ENCODE data around the gene PDE7B. TPM values are rescaled to one million over a fixed set of nuclear protein-coding genes. Genes with fewer than 3 reads are reported as not detected.

PDE7B gene
- total and polyA plus RNA-seq, 4 donors, result 0.75 to 5.2 (median 1.3) TPM

DNA sequence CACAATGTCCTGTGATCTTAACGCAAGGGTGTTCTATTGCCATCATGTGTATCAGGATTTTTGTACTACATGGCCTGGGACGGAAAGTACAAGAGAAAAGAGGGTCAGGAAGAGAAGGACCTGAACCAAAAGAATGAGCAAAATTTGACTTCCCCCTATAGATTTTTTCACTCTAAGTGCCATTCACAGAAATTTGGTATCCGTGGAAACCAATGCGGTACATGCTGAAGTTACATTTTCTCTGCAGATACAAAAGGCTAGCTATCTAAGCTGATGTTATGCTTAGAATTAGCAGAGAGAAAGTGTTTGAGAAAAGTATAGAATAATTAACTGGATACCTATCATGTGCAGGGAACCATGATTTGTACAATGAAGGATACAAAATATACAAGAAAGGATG is 12.4 kb upstream of the PDE7B start:
- no peaks in the 10 kb centered on the region for H3K27me3 ChIP-seq (ENCODE audit: control insufficient read depth in 4 of 4, insufficient read depth in 4 of 4, low read length in 3 of 4)
- H3K4me1 ChIP-seq (ENCODE audit: control insufficient read depth in 4 of 4, insufficient read depth in 4 of 4, low read length in 3 of 4), result no peaks in the 10 kb centered on the region
- H3K27ac ChIP-seq (ENCODE audit: low read depth in 1 of 2, low read length in 2 of 2), result no peak overlapping the region
- WGBS, result 94% methylated on average over 4 of the region's 4 CpGs
- TF ChIP-seq FOXA2 (IDR thresholded peaks at IDR 0.05) (no peak), TAF1 (conservative IDR thresholded peaks at IDR 0.05) (no peak), SP1 (IDR thresholded peaks at IDR 0.05) (no peak), RAD21 (IDR thresholded peaks at IDR 0.05) (no peak), RXRA (IDR thresholded peaks at IDR 0.05) (no peak), FOXA1 (IDR thresholded peaks at IDR 0.05) (no peak), HNF4G (IDR thresholded peaks at IDR 0.05) (no peak), JUND (IDR thresholded peaks at IDR 0.05) (no peak), YY1 (IDR thresholded peaks at IDR 0.05) (no peak), EGR1 (IDR thresholded peaks at IDR 0.05; ENCODE audit: low read depth in 2 of 2) (no peak)
- TF ChIP-seq, protein P1, sequence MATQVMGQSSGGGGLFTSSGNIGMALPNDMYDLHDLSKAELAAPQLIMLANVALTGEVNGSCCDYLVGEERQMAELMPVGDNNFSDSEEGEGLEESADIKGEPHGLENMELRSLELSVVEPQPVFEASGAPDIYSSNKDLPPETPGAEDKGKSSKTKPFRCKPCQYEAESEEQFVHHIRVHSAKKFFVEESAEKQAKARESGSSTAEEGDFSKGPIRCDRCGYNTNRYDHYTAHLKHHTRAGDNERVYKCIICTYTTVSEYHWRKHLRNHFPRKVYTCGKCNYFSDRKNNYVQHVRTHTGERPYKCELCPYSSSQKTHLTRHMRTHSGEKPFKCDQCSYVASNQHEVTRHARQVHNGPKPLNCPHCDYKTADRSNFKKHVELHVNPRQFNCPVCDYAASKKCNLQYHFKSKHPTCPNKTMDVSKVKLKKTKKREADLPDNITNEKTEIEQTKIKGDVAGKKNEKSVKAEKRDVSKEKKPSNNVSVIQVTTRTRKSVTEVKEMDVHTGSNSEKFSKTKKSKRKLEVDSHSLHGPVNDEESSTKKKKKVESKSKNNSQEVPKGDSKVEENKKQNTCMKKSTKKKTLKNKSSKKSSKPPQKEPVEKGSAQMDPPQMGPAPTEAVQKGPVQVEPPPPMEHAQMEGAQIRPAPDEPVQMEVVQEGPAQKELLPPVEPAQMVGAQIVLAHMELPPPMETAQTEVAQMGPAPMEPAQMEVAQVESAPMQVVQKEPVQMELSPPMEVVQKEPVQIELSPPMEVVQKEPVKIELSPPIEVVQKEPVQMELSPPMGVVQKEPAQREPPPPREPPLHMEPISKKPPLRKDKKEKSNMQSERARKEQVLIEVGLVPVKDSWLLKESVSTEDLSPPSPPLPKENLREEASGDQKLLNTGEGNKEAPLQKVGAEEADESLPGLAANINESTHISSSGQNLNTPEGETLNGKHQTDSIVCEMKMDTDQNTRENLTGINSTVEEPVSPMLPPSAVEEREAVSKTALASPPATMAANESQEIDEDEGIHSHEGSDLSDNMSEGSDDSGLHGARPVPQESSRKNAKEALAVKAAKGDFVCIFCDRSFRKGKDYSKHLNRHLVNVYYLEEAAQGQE (IDR thresholded peaks at IDR 0.05), result no peak
- TF ChIP-seq, protein P2, sequence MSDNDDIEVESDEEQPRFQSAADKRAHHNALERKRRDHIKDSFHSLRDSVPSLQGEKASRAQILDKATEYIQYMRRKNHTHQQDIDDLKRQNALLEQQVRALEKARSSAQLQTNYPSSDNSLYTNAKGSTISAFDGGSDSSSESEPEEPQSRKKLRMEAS (IDR thresholded peaks at IDR 0.05), result no peak
- TF ChIP-seq, protein P3, sequence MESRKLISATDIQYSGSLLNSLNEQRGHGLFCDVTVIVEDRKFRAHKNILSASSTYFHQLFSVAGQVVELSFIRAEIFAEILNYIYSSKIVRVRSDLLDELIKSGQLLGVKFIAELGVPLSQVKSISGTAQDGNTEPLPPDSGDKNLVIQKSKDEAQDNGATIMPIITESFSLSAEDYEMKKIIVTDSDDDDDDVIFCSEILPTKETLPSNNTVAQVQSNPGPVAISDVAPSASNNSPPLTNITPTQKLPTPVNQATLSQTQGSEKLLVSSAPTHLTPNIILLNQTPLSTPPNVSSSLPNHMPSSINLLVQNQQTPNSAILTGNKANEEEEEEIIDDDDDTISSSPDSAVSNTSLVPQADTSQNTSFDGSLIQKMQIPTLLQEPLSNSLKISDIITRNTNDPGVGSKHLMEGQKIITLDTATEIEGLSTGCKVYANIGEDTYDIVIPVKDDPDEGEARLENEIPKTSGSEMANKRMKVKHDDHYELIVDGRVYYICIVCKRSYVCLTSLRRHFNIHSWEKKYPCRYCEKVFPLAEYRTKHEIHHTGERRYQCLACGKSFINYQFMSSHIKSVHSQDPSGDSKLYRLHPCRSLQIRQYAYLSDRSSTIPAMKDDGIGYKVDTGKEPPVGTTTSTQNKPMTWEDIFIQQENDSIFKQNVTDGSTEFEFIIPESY (IDR thresholded peaks at IDR 0.05), result no peak
- no peak for DNase-seq (ENCODE audit: low spot score)
- H3K9ac ChIP-seq (ENCODE audit: low read depth in 1 of 2, low read length in 2 of 2), result no peak overlapping the region
- no peaks in the 10 kb centered on the region for H3K36me3 ChIP-seq (ENCODE audit: control insufficient read depth in 4 of 4, insufficient read depth in 3 of 4, low read depth in 1 of 4, low read length in 3 of 4)
- H3K4me3 ChIP-seq (ENCODE audit: low read depth in 1 of 3, low read length in 3 of 3), result no peak overlapping the region
- no peaks in the 10 kb centered on the region for H3K9me3 ChIP-seq (ENCODE audit: control insufficient read depth in 4 of 4, low read length in 3 of 4)

DNA sequence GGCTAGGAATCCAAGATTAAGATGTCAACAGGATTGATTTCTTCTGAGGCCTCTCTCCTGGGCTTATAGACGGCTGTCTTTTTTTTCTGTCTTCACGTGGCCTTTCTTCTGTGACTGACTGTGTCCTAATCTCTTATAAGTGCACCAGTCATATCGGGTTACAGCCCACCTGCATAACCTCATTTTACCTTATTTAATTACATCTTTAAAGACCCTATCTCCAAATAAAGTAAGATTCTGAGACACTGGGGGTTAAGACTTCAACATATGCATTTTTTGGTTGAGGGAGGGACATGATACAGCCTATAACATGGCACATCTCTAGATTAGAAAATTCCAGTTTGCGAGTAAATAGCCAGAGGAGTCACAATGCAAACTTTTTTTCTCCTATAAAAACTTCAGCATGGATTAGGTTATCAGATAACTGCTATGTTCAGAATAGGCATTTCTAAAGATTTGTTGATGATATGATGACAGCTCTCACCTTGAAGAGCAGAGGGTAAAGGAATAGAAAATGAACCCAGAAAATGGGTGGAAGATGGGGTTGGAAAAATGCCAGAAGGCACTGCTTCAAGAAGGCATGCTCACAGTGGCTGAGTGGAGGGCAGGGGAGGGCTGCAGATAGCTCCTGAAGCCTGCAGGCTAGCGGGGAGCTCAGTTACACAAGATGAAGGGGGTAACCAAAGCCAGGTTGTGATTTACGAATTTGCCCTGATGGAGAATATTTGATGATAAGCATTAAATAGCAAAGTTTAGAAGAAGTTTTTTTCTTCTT is 8.7 kb upstream of the PDE7B start:
- H3K9me3 ChIP-seq (ENCODE audit: control insufficient read depth in 4 of 4, low read length in 3 of 4), result no peaks in the 10 kb centered on the region
- no peak overlapping the region for H3K27ac ChIP-seq (ENCODE audit: low read depth in 1 of 2, low read length in 2 of 2)
- WGBS, result 93% methylated on average over 6 of the region's 6 CpGs
- no peak overlapping the region for H3K4me3 ChIP-seq (ENCODE audit: low read depth in 1 of 3, low read length in 3 of 3)
- DNase-seq (ENCODE audit: low spot score), result no peak
- H3K4me1 ChIP-seq (ENCODE audit: control insufficient read depth in 4 of 4, insufficient read depth in 4 of 4, low read length in 3 of 4), result no peaks in the 10 kb centered on the region
- H3K27me3 ChIP-seq (ENCODE audit: control insufficient read depth in 4 of 4, insufficient read depth in 4 of 4, low read length in 3 of 4), result no peaks in the 10 kb centered on the region
- no peak overlapping the region for H3K9ac ChIP-seq (ENCODE audit: low read depth in 1 of 2, low read length in 2 of 2)
- H3K36me3 ChIP-seq (ENCODE audit: control insufficient read depth in 4 of 4, insufficient read depth in 3 of 4, low read depth in 1 of 4, low read length in 3 of 4), result no peaks in the 10 kb centered on the region
- no peak for TF ChIP-seq EGR1 (IDR thresholded peaks at IDR 0.05; ENCODE audit: low read depth in 2 of 2)
- TF ChIP-seq, protein P2 (IDR thresholded peaks at IDR 0.05), result no peak
- TF ChIP-seq HNF4G (IDR thresholded peaks at IDR 0.05), result no peak
